Thoracic aorta endothelial cell (primary cell): ENCODE measurements around the gene TSPY10. TPM values are rescaled to one million over a fixed set of nuclear protein-coding genes. Genes with fewer than 3 reads are reported as not detected.

ENCODE experiments used
- total RNA-seq: library from RNA; depleted of rRNA; stranded (reverse); fragments of >200 nt; gene quantifications from 2 replicates; pipeline ENCODE4 v1.2.3, GENCODE V29; 2012

The TSPY10 gene, protein sequence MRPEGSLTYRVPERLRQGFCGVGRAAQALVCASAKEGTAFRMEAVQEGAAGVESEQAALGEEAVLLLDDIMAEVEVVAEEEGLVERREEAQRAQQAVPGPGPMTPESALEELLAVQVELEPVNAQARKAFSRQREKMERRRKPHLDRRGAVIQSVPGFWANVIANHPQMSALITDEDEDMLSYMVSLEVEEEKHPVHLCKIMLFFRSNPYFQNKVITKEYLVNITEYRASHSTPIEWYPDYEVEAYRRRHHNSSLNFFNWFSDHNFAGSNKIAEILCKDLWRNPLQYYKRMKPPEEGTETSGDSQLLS
- total RNA-seq: not detected in 2 replicates

DNA sequence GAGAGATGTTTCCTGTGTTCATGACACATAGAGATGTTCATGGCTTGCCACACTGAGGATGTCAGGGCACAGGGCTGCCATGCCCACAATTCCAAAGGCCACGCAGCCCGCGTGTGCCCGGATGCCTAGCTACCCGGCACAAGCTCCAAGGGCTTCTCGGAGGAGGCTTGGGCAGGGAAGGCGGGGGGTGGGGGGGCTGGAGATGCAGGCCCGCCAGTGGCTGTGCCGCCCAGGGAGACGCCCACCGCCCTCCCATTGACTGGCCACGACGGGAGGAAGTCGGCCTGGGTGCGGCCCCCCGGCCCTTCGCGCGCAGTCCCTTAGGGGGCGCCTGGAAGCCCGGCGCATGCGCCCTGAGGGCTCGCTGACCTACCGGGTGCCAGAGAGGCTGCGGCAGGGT lies at the start of gene TSPY10:
Gene TSPY10, plus strand, starts transcription at position 301 of the 400 bp plus-strand sequence. Its CDS starts 46 bp downstream, at position 347.

DNA sequence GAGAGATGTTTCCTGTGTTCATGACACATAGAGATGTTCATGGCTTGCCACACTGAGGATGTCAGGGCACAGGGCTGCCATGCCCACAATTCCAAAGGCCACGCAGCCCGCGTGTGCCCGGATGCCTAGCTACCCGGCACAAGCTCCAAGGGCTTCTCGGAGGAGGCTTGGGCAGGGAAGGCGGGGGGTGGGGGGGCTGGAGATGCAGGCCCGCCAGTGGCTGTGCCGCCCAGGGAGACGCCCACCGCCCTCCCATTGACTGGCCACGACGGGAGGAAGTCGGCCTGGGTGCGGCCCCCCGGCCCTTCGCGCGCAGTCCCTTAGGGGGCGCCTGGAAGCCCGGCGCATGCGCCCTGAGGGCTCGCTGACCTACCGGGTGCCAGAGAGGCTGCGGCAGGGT lies 40.7 kb upstream of the TSPY10 start, which contains the start of gene TSPY9:
Gene TSPY9, plus strand, starts transcription at position 301 of the 400 bp plus-strand sequence. Its CDS starts 46 bp downstream, at position 347.

Other genes starting within 250 kb of the TSPY10 start
- not detected in 2 replicates for gene TSPY4, start 190.4 kb upstream of the TSPY10 start, total RNA-seq
- gene TSPY8, start 170.1 kb upstream of the TSPY10 start, total RNA-seq: not detected in 2 replicates
- not detected in 2 replicates for gene TSPY3, start 129.5 kb upstream of the TSPY10 start, total RNA-seq
- gene TSPY1, start 60.9 kb upstream of the TSPY10 start, total RNA-seq: not detected in 2 replicates
- gene TSPY9, start 40.6 kb upstream of the TSPY10 start, total RNA-seq: not detected in 2 replicates